C4-2B (cell line): ENCODE data around the gene INPP4B.

ENCODE experiments used
- ZFX ChIP-seq: fragments of 450-650 bp; IDR thresholded peaks from 2 replicates; pipeline ENCODE4 v1.6.1; 2017
- TF ChIP-seq, protein P1 (sequence below): fragments of 450-650 bp; conservative IDR thresholded peaks from 2 replicates; pipeline ENCODE4 v1.5.1; 2017; ENCODE audit warnings: mild to moderate bottlenecking

- TF ChIP-seq, protein P1, sequence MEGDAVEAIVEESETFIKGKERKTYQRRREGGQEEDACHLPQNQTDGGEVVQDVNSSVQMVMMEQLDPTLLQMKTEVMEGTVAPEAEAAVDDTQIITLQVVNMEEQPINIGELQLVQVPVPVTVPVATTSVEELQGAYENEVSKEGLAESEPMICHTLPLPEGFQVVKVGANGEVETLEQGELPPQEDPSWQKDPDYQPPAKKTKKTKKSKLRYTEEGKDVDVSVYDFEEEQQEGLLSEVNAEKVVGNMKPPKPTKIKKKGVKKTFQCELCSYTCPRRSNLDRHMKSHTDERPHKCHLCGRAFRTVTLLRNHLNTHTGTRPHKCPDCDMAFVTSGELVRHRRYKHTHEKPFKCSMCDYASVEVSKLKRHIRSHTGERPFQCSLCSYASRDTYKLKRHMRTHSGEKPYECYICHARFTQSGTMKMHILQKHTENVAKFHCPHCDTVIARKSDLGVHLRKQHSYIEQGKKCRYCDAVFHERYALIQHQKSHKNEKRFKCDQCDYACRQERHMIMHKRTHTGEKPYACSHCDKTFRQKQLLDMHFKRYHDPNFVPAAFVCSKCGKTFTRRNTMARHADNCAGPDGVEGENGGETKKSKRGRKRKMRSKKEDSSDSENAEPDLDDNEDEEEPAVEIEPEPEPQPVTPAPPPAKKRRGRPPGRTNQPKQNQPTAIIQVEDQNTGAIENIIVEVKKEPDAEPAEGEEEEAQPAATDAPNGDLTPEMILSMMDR: no peak
- no peak for TF ChIP-seq ZFX
These were observed 132.6 kb downstream of the INPP4B start for GRCh38 chr4:142713282-142714030.
